K562 (cell line): ENCODE data around the gene ALOXE3. TPM values are rescaled to one million over a fixed set of nuclear protein-coding genes. Genes with fewer than 3 reads are reported as not detected.

Source experiments
- BRD4 ChIP-seq: fragments of 200-600 bp; sonication (generic); IDR thresholded peaks from 2 replicates; pipeline ENCODE4 v1.6.1; 2017; ENCODE audit warnings: inconsistent platforms
- E4F1 ChIP-seq: fragments of 250-450 bp; sonication (Bioruptor Pico); IDR thresholded peaks from 2 replicates; pipeline ENCODE4 v1.5.0; 2021; ENCODE audit warnings: mild to moderate bottlenecking, borderline replicate concordance
- ERF ChIP-seq: fragments of 450-650 bp; formaldehyde crosslinking; IDR thresholded peaks from 2 replicates; pipeline ENCODE4 v1.4.0; 2020; ENCODE audit warnings: mild to moderate bottlenecking, mixed read lengths
- FOXJ2 ChIP-seq: fragments of 200-800 bp; sonication (Bioruptor generic); IDR thresholded peaks from 2 replicates; pipeline ENCODE4 v1.6.1; 2016; ENCODE audit warnings: missing genetic modification characterization, missing compliant biosample characterization
- HMGN3 ChIP-seq: IDR thresholded peaks from 2 replicates; pipeline ENCODE4 v1.6.1; 2011; ENCODE audit warnings: borderline replicate concordance, low read depth, mild to moderate bottlenecking, mixed read lengths, low read length; ENCODE audit not compliant: insufficient read length; ENCODE audit errors: extremely low read depth
- NFIC ChIP-seq: fragments of 450-650 bp; IDR thresholded peaks from 2 replicates; pipeline ENCODE4 v1.6.1; 2017; ENCODE audit warnings: mild to moderate bottlenecking, inconsistent platforms
- RREB1 ChIP-seq: fragments of 250-450 bp; sonication (Bioruptor Pico); IDR thresholded peaks from 2 replicates; pipeline ENCODE4 v1.4.0; 2020
- SFPQ ChIP-seq: fragments of 200-400 bp; formaldehyde crosslinking; IDR thresholded peaks from 2 replicates; pipeline ENCODE4 v1.6.1; 2017; ENCODE audit warnings: mild to moderate bottlenecking, low read depth, low read length, moderate library complexity
- SIN3B ChIP-seq: fragments of 450-650 bp; IDR thresholded peaks from 2 replicates; pipeline ENCODE4 v1.6.1; 2017; ENCODE audit warnings: low read depth, mild to moderate bottlenecking, moderate library complexity
- ZKSCAN8 ChIP-seq: fragments of 200-800 bp; sonication (Bioruptor generic); IDR thresholded peaks from 2 replicates; pipeline ENCODE4 v1.6.1; 2016; ENCODE audit warnings: missing genetic modification characterization, missing compliant biosample characterization
- ZNF699 ChIP-seq: fragments of 250-450 bp; sonication (Bioruptor Pico); IDR thresholded peaks from 2 replicates; pipeline ENCODE4 v1.8.0; 2021; ENCODE audit warnings: mild to moderate bottlenecking, moderate library complexity; ENCODE audit not compliant: insufficient replicate concordance
- polyA plus RNA-seq, 8 experiments: library from polyadenylated mRNA; depleted of rRNA in 4 of 8; stranded (reverse) in 5 of 8; unstranded in 3 of 8; fragments of >200 nt; fragmentation: Nextera tagmentation in 2 of 8; fragmentation: Illumina TruSeq in 1 of 8; extraction: Ambion mirVana in 2 of 8; extraction: Trizol in 1 of 8; gene quantifications; 2 replicates each; pipeline versions ENCODE4 v1.2.1 to v1.2.3, GENCODE V29; 2011 to 2014; ENCODE audit warnings: inconsistent platforms in 1 of 8, missing spikeins in 1 of 8
- total RNA-seq, 7 experiments: library from RNA; depleted of rRNA in 6 of 7; stranded (reverse); fragments of >200 nt in 6 of 7; fragmentation: Illumina TruSeq in 2 of 7; extraction: Trizol in 2 of 7; gene quantifications; 2 replicates each; pipeline versions ENCODE4 v1.2.1 to v1.2.3, GENCODE V29; 2011 to 2021; ENCODE audit warnings: low replicate concordance in 1 of 7
- TF ChIP-seq, protein P1 (sequence below): fragments of 450-650 bp; IDR thresholded peaks from 2 replicates; pipeline ENCODE4 v1.6.1; 2016; ENCODE audit warnings: borderline replicate concordance

ALOXE3 gene
- total and polyA plus RNA-seq, 9 of the 15 experiments (the other 6 are each of a cell fraction or from before 2014, with no cell fraction given): 0.04 TPM; not detected in 8

DNA sequence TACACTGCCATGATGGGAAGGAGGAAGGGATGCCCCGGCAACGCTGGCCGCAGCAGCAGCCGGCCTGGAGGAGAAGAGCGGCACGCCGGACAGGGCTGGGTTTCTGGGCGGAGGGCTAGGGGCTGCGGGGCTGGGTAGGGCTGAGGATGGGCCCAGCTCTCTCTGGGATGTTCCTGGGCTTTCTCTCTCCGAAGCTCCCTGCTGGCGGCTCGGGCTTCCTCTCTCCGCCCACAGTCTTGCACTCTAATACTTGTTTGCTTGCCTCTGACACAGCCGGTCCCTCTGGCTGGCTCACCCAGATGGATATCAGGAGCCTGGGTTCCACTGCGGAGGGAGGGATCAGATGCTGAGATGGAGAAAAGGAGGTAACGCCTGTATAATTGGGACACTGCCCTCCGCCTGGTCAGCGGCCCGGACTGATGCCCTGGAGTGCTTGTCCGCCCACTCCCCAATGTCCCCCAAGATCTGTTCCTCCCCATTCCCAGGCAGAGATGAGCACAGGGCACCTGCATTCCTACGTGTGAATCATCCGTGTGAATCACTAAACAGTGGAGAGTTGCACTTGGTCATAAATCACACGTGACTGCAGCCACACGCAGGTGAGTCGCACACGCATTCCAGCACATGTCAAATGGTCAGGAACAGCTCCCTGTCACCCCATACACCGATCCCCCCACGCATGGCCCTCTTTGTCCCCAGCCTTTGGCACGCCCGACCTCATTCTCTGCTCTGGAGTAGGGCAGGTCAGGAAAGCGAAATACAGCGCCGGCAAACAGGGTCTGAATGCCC is at the start of gene ALOXE3 (continued):
- TF ChIP-seq ERF (no peak), FOXJ2 (tag) (no peak), SIN3B (no peak), NFIC (no peak), HMGN3 (no peak), ZNF699 (CRISPR knock-in tag) (no peak), SFPQ (no peak), RREB1 (no peak), ZKSCAN8 (CRISPR knock-in tag) (no peak), BRD4 (no peak), E4F1 (no peak)
- TF ChIP-seq, protein P1, sequence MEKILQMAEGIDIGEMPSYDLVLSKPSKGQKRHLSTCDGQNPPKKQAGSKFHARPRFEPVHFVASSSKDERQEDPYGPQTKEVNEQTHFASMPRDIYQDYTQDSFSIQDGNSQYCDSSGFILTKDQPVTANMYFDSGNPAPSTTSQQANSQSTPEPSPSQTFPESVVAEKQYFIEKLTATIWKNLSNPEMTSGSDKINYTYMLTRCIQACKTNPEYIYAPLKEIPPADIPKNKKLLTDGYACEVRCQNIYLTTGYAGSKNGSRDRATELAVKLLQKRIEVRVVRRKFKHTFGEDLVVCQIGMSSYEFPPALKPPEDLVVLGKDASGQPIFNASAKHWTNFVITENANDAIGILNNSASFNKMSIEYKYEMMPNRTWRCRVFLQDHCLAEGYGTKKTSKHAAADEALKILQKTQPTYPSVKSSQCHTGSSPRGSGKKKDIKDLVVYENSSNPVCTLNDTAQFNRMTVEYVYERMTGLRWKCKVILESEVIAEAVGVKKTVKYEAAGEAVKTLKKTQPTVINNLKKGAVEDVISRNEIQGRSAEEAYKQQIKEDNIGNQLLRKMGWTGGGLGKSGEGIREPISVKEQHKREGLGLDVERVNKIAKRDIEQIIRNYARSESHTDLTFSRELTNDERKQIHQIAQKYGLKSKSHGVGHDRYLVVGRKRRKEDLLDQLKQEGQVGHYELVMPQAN: peak; percentile 30; the same call in 1 of the 2 replicates
